HG03280 (cell line): ENCODE results near the gene STK32C.

ENCODE experiments used
- ATAC-seq: cut with Tn5 transposase; IDR thresholded peaks from one replicate; pipeline ENCODE4 v1.9.1; 2021; ENCODE audit warnings: mild to moderate bottlenecking, moderate library complexity; ENCODE audit not compliant: unreplicated experiment

STK32C gene

GRCh38 chr10:132174237-132174636 is 133.5 kb downstream of the STK32C start:
- no peak for ATAC-seq

GRCh38 chr10:132173185-132173584 is 134.6 kb downstream of the STK32C start:
- no peak for ATAC-seq

- ATAC-seq, result no peak
Observed at GRCh38 chr10:132172091-132173066, 135.4 kb downstream of the STK32C start.

GRCh38 chr10:132170561-132171361 is 137.0 kb downstream of the STK32C start:
- ATAC-seq, result no peak

GRCh38 chr10:132169766-132170560 is 137.8 kb downstream of the STK32C start:
- no peak for ATAC-seq

- no peak for ATAC-seq
Observed at GRCh38 chr10:132169031-132169765, 138.6 kb downstream of the STK32C start.

- ATAC-seq, result no peak
Observed at GRCh38 chr10:132168571-132169030, 139.1 kb downstream of the STK32C start.

- no peak for ATAC-seq
Observed at GRCh38 chr10:132167976-132168375, 139.8 kb downstream of the STK32C start.

- ATAC-seq, result no peak
Observed at GRCh38 chr10:132167041-132167674, 140.6 kb downstream of the STK32C start.

GRCh38 chr10:132166216-132166950 is 141.4 kb downstream of the STK32C start:
- ATAC-seq, result no peak

GRCh38 chr10:132165416-132165980 is 142.3 kb downstream of the STK32C start:
- no peak for ATAC-seq

- no peak for ATAC-seq
Observed at GRCh38 chr10:132164761-132165278, 142.9 kb downstream of the STK32C start.

GRCh38 chr10:132163826-132164515 is 143.8 kb downstream of the STK32C start:
- ATAC-seq, result no peak

GRCh38 chr10:132163278-132163765 is 144.4 kb downstream of the STK32C start:
- peak; percentile 55 for ATAC-seq

GRCh38 chr10:132162590-132163277 is 145.0 kb downstream of the STK32C start:
- no peak for ATAC-seq

GRCh38 chr10:132162021-132162531 is 145.7 kb downstream of the STK32C start:
- no peak for ATAC-seq
